WTC11 (cell line): ENCODE results near the gene ARHGAP20. TPM values are rescaled to one million over a fixed set of nuclear protein-coding genes. Genes with fewer than 3 reads are reported as not detected.

ENCODE experiments used
- ATAC-seq: fragments of 200-7000 bp; cut with Tn5 transposase; 2 replicates; pipeline ENCODE4 v1.10.0; 2021; ENCODE audit warnings: mild to moderate bottlenecking, moderate library complexity
- CTCF ChIA-PET: fragments of 300-600 bp; sonication (Branson Sonifier 250); formaldehyde crosslinking; loops from one replicate; lab custom pipeline; 2021; ENCODE audit warnings: antibody characterized with exemption; lab: Charles Lee
- POLR2A ChIA-PET: fragments of 350-600 bp; sonication (Branson Sonifier 250); formaldehyde crosslinking; loops from one replicate; lab custom pipeline; 2021; ENCODE audit warnings: antibody characterized with exemption; lab: Charles Lee
- DNase-seq: peaks from one replicate; pipeline ENCODE4 v3.0.0; 2021; ENCODE audit warnings: low spot score
- H3K27ac Mint-ChIP-seq: 2 replicates; pipeline ENCODE4 v1.8.0; 2021; ENCODE audit warnings: mixed read lengths
- H3K27me3 Mint-ChIP-seq: 2 replicates; pipeline ENCODE4 v1.8.0; 2021; ENCODE audit warnings: low read depth, mild to moderate bottlenecking, moderate library complexity, mixed read lengths
- H3K36me3 Mint-ChIP-seq: 2 replicates; pipeline ENCODE4 v1.8.0; 2021; ENCODE audit warnings: mixed read lengths
- H3K4me1 Mint-ChIP-seq: 2 replicates; pipeline ENCODE4 v1.8.0; 2022; ENCODE audit warnings: mixed read lengths
- H3K4me3 Mint-ChIP-seq: 2 replicates; pipeline ENCODE4 v1.8.0; 2021; ENCODE audit warnings: mild to moderate bottlenecking, moderate library complexity, mixed read lengths
- H3K9me3 Mint-ChIP-seq: 2 replicates; pipeline ENCODE4 v1.8.0; 2021; ENCODE audit warnings: mixed read lengths
- CBFB ChIP-seq: sonication (generic); formaldehyde crosslinking; IDR thresholded peaks from 2 replicates; pipeline ENCODE4 v1.8.1; 2022; ENCODE audit warnings: mild to moderate bottlenecking, low read depth, missing genetic modification reagents
- ELF4 ChIP-seq: sonication (generic); formaldehyde crosslinking; IDR thresholded peaks from 2 replicates; pipeline ENCODE4 v1.8.1; 2022; ENCODE audit warnings: low read depth, mild to moderate bottlenecking, moderate library complexity, missing genetic modification reagents
- FOXJ3 ChIP-seq: sonication (generic); formaldehyde crosslinking; IDR thresholded peaks from 2 replicates; pipeline ENCODE4 v1.9.0; 2021; ENCODE audit warnings: missing genetic modification reagents, mild to moderate bottlenecking, borderline replicate concordance
- GRHL2 ChIP-seq: fragments of 250-450 bp; sonication (Bioruptor Pico); IDR thresholded peaks from 2 replicates; pipeline ENCODE4 v1.8.0; 2022; ENCODE audit warnings: mild to moderate bottlenecking, moderate library complexity; ENCODE audit not compliant: insufficient replicate concordance, severe bottlenecking
- NFE2L1 ChIP-seq: sonication (generic); formaldehyde crosslinking; IDR thresholded peaks from 2 replicates; pipeline ENCODE4 v1.8.1; 2023; ENCODE audit warnings: missing genetic modification reagents
- NFYB ChIP-seq: sonication (generic); formaldehyde crosslinking; conservative IDR thresholded peaks from 2 replicates; pipeline ENCODE4 v1.8.0; 2022; ENCODE audit warnings: low read depth, missing genetic modification reagents
- NR2C2 ChIP-seq: sonication (generic); formaldehyde crosslinking; IDR thresholded peaks from 2 replicates; pipeline ENCODE4 v1.8.0; 2022; ENCODE audit warnings: mild to moderate bottlenecking, missing genetic modification reagents
- SMAD4 ChIP-seq: sonication (generic); formaldehyde crosslinking; IDR thresholded peaks from 2 replicates; pipeline ENCODE4 v1.8.0; 2022; ENCODE audit warnings: mild to moderate bottlenecking, missing genetic modification reagents
- SP1 ChIP-seq: sonication (generic); formaldehyde crosslinking; conservative IDR thresholded peaks from 2 replicates; pipeline ENCODE4 v1.8.1; 2022; ENCODE audit warnings: missing genetic modification reagents
- TCF7 ChIP-seq: sonication (generic); formaldehyde crosslinking; IDR thresholded peaks from 2 replicates; pipeline ENCODE4 v1.8.0; 2022; ENCODE audit warnings: mild to moderate bottlenecking, low read depth, missing genetic modification reagents, moderate library complexity
- ZNF232 ChIP-seq: sonication (generic); formaldehyde crosslinking; IDR thresholded peaks from 2 replicates; pipeline ENCODE4 v1.8.0; 2022; ENCODE audit warnings: mild to moderate bottlenecking, missing genetic modification reagents
- ZNF416 ChIP-seq: fragments of 250-450 bp; sonication (Bioruptor Pico); IDR thresholded peaks from 2 replicates; pipeline ENCODE4 v1.9.0; 2021; ENCODE audit warnings: mild to moderate bottlenecking, inconsistent platforms
- total RNA-seq: library from RNA; stranded (reverse); gene quantifications from 3 replicates; pipeline ENCODE4 v1.2.3, GENCODE V29; 2021
- TF ChIP-seq, protein P1 (sequence below): fragments of 250-450 bp; sonication (Bioruptor Pico); IDR thresholded peaks from 2 replicates; pipeline ENCODE4 v1.8.0; 2021; ENCODE audit warnings: mild to moderate bottlenecking
- TF ChIP-seq, protein P2 (sequence below): sonication (generic); formaldehyde crosslinking; IDR thresholded peaks from 2 replicates; pipeline ENCODE4 v1.8.1; 2023; ENCODE audit warnings: mild to moderate bottlenecking, missing genetic modification reagents, moderate library complexity
- TF ChIP-seq, protein P3 (sequence below): fragments of 250-450 bp; sonication (Bioruptor Pico); conservative IDR thresholded peaks from 2 replicates; pipeline ENCODE4 v1.9.0; 2021; ENCODE audit warnings: mild to moderate bottlenecking
- TF ChIP-seq, protein P4 (sequence below): sonication (generic); formaldehyde crosslinking; IDR thresholded peaks from 2 replicates; pipeline ENCODE4 v1.8.1; 2022; ENCODE audit warnings: low read depth, missing genetic modification reagents, borderline replicate concordance
- TF ChIP-seq, protein P5 (sequence below): sonication (generic); formaldehyde crosslinking; IDR thresholded peaks from 2 replicates; pipeline ENCODE4 v1.8.1; 2022; ENCODE audit warnings: missing genetic modification reagents, borderline replicate concordance
- TF ChIP-seq, protein P6 (sequence below): sonication (generic); formaldehyde crosslinking; IDR thresholded peaks from 2 replicates; pipeline ENCODE4 v1.8.1; 2023; ENCODE audit warnings: mild to moderate bottlenecking, missing genetic modification reagents, moderate library complexity
- TF ChIP-seq, protein P7 (sequence below): sonication (generic); formaldehyde crosslinking; IDR thresholded peaks from 2 replicates; pipeline ENCODE4 v1.8.1; 2023; ENCODE audit warnings: mild to moderate bottlenecking, missing genetic modification reagents

ARHGAP20 gene
- total RNA-seq, 1 experiment from 2014 or later = 0.15 TPM

DNA sequence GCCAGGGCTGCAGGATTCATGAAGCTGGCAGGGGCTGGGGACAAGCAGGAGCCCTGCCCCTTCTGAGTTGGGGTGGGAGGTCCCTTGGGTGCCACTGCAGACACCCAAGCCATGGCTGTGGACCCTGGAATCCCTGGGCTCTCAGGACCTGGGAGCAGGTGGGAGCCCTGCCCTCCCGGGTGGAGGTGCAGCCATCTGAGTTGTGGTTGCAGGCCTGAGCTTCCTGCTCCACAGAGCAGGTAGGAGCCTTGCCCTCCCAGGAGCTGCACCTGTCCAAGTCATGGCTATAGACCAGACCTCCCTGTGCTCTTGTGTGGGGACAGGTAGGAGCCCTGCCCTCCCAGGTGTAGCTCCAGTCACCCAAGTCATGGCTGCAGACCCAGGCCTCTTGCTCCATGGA is 113.5 kb downstream of the ARHGAP20 start (continued):
- TF ChIP-seq ZNF416 (CRISPR knock-in tag) = no peak
- TF ChIP-seq, protein P1, sequence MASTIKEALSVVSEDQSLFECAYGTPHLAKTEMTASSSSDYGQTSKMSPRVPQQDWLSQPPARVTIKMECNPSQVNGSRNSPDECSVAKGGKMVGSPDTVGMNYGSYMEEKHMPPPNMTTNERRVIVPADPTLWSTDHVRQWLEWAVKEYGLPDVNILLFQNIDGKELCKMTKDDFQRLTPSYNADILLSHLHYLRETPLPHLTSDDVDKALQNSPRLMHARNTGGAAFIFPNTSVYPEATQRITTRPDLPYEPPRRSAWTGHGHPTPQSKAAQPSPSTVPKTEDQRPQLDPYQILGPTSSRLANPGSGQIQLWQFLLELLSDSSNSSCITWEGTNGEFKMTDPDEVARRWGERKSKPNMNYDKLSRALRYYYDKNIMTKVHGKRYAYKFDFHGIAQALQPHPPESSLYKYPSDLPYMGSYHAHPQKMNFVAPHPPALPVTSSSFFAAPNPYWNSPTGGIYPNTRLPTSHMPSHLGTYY (CRISPR knock-in tag) = no peak

DNA sequence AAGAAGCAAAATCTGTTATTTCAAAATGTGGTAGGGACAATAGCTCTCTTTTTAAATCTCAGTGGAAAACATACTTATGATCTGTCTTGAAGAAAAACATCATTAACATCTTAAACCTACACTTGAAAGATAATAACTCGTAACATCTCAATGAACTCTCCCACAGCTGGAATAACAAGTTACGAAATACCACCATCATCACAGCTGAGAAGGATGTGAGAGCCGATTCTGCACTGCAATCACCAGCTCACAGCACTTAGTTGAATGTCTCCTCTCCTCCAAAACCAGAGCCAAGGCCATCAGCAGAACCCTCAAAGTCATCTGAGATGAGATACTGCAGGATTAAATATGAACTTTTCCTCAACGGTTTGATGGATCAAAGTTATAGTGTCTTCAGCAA is 124.3 kb downstream of the ARHGAP20 start:
- no peak overlapping the region for H3K4me3 Mint-ChIP-seq
- TF ChIP-seq TCF7 (CRISPR knock-in tag) (no peak), CBFB (CRISPR knock-in tag) (no peak), ELF4 (no peak), ZNF416 (CRISPR knock-in tag) (no peak), FOXJ3 (CRISPR knock-in tag) (no peak), NFYB (CRISPR knock-in tag) (no peak), GRHL2 (CRISPR knock-in tag) (no peak), NFE2L1 (CRISPR knock-in tag) (no peak), SMAD4 (CRISPR knock-in tag) (no peak), NR2C2 (no peak), ZNF232 (no peak), SP1 (CRISPR knock-in tag) (no peak)
- TF ChIP-seq, protein P2, sequence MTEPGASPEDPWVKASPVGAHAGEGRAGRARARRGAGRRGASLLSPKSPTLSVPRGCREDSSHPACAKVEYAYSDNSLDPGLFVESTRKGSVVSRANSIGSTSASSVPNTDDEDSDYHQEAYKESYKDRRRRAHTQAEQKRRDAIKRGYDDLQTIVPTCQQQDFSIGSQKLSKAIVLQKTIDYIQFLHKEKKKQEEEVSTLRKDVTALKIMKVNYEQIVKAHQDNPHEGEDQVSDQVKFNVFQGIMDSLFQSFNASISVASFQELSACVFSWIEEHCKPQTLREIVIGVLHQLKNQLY (CRISPR knock-in tag) = no peak
- TF ChIP-seq, protein P3, sequence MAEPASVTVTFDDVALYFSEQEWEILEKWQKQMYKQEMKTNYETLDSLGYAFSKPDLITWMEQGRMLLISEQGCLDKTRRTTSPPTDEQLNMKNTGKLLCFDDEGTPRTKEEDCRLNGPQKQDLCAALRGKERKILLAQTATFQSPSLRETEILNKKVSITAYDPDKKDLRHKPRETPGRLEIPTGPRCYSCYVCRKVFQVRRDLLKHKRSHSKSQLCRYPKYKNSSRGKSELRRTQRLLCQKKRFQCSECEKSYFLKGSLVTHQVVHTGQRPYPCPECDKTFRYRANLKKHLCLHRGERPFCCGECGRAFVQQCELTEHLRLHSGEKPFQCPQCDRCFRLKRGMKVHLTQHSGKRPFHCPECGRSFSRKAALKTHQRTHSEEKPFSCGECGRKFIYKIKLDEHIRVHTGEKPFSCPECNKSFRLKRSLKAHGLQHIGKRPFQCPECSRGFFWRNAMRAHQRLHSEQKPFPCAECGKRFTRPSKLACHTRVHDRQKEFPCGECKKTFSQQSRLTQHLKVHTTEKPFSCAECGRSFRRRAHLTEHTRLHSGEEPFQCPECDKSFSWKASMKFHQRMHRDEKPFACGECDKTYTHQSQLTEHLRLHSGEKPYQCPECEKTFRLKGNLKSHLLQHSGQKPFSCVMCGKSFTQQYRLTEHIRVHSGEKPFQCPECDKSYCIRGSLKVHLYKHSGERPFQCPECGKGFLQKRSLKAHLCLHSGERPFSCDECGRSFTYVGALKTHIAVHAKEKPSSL (CRISPR knock-in tag) = no peak
- TF ChIP-seq, protein P4, sequence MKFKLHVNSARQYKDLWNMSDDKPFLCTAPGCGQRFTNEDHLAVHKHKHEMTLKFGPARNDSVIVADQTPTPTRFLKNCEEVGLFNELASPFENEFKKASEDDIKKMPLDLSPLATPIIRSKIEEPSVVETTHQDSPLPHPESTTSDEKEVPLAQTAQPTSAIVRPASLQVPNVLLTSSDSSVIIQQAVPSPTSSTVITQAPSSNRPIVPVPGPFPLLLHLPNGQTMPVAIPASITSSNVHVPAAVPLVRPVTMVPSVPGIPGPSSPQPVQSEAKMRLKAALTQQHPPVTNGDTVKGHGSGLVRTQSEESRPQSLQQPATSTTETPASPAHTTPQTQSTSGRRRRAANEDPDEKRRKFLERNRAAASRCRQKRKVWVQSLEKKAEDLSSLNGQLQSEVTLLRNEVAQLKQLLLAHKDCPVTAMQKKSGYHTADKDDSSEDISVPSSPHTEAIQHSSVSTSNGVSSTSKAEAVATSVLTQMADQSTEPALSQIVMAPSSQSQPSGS = no peak
- TF ChIP-seq, protein P5, sequence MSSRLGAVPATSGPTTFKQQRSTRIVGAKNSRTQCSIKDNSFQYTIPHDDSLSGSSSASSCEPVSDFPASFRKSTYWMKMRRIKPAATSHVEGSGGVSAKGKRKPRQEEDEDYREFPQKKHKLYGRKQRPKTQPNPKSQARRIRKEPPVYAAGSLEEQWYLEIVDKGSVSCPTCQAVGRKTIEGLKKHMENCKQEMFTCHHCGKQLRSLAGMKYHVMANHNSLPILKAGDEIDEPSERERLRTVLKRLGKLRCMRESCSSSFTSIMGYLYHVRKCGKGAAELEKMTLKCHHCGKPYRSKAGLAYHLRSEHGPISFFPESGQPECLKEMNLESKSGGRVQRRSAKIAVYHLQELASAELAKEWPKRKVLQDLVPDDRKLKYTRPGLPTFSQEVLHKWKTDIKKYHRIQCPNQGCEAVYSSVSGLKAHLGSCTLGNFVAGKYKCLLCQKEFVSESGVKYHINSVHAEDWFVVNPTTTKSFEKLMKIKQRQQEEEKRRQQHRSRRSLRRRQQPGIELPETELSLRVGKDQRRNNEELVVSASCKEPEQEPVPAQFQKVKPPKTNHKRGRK (CRISPR knock-in tag) = no peak
- TF ChIP-seq, protein P6, sequence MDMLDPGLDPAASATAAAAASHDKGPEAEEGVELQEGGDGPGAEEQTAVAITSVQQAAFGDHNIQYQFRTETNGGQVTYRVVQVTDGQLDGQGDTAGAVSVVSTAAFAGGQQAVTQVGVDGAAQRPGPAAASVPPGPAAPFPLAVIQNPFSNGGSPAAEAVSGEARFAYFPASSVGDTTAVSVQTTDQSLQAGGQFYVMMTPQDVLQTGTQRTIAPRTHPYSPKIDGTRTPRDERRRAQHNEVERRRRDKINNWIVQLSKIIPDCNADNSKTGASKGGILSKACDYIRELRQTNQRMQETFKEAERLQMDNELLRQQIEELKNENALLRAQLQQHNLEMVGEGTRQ = no peak
- TF ChIP-seq, protein P7, sequence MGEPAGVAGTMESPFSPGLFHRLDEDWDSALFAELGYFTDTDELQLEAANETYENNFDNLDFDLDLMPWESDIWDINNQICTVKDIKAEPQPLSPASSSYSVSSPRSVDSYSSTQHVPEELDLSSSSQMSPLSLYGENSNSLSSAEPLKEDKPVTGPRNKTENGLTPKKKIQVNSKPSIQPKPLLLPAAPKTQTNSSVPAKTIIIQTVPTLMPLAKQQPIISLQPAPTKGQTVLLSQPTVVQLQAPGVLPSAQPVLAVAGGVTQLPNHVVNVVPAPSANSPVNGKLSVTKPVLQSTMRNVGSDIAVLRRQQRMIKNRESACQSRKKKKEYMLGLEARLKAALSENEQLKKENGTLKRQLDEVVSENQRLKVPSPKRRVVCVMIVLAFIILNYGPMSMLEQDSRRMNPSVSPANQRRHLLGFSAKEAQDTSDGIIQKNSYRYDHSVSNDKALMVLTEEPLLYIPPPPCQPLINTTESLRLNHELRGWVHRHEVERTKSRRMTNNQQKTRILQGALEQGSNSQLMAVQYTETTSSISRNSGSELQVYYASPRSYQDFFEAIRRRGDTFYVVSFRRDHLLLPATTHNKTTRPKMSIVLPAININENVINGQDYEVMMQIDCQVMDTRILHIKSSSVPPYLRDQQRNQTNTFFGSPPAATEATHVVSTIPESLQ (CRISPR knock-in tag) = no peak
- H3K36me3 Mint-ChIP-seq = no peaks in the 10 kb centered on the region
- ChIA-PET CTCF (no interaction called here), POLR2A (no interaction called here)
- H3K9me3 Mint-ChIP-seq = no peaks in the 10 kb centered on the region
- H3K27me3 Mint-ChIP-seq = no peaks in the 10 kb centered on the region
- no peak overlapping the region for H3K27ac Mint-ChIP-seq
- DNase-seq (no peak), ATAC-seq (no peak)
- no peaks in the 10 kb centered on the region for H3K4me1 Mint-ChIP-seq
